ENCODE results near the gene LRRN2.

The LRRN2 gene

DNA sequence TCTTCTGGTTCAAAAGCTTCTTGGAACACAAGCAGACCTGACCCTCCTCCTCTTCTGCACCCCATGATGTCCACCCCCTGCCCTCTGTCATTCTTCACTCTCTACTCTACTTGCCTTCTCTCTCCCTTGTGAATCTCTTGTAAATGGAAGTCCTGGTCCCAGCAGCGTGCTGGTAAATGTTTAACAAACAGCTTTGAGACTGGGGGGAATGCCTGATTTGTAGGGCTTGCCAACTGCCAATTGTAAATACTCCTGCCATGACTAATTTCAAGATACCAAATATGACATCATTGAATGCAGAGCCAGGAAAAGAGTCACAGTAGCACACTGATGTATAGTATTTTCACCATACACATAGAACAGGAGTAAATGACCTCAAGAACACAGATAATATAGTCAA is 40.9 kb upstream of the LRRN2 start:
- no peak overlapping the region for H3K4me3 Mint-ChIP-seq
- H3K27me3 Mint-ChIP-seq (ENCODE audit: low read depth) = peaks cover 20% of the 10 kb centered on the region
- TF ChIP-seq, protein P1, sequence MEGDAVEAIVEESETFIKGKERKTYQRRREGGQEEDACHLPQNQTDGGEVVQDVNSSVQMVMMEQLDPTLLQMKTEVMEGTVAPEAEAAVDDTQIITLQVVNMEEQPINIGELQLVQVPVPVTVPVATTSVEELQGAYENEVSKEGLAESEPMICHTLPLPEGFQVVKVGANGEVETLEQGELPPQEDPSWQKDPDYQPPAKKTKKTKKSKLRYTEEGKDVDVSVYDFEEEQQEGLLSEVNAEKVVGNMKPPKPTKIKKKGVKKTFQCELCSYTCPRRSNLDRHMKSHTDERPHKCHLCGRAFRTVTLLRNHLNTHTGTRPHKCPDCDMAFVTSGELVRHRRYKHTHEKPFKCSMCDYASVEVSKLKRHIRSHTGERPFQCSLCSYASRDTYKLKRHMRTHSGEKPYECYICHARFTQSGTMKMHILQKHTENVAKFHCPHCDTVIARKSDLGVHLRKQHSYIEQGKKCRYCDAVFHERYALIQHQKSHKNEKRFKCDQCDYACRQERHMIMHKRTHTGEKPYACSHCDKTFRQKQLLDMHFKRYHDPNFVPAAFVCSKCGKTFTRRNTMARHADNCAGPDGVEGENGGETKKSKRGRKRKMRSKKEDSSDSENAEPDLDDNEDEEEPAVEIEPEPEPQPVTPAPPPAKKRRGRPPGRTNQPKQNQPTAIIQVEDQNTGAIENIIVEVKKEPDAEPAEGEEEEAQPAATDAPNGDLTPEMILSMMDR (IDR thresholded peaks at IDR 0.05; ENCODE audit: unreplicated experiment in 3 of 3) = no peak
- H3K36me3 Mint-ChIP-seq (ENCODE audit: low read depth) = no peaks in the 10 kb centered on the region
- H3K9me3 Mint-ChIP-seq = no peaks in the 10 kb centered on the region
- peak overlapping the region in 2 of 3 experiments; percentile 45 to 48 for H3K27ac Mint-ChIP-seq
- peaks cover 14% of the 10 kb centered on the region for H3K4me1 Mint-ChIP-seq

DNA sequence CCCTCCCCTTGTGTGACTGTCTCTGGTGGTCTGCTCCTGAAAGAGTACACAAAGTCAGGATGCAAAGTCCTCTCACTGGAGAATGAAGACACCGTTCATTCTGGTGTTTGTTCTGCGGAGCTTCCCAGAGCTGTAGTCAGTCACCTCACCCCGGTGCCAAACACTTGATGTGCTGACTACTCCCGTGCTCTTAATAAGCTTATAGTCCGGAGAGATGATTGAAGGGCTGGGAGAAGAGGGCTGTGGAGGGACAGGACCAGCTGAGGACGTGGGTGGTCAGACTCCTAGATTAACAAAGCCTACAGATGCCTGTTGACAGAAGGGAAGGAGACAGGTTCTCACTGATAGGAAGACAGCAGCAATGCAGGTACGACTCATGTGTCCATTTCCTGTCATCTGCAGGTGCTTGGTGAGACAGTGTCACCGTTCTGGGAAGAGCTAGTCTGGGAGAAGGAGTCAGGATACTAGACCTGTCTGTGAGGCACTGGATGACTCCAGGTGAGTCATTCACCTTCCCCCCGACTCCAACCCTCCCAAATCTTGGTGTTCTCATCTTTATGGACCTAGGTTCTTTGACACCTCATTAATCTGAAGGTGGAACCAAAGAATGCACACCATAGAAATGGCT is 40.4 kb upstream of the LRRN2 start:
- Mint-ChIP-seq H3K9me3 (no peaks in the 10 kb centered on the region), H3K4me1 (peaks cover 14% of the 10 kb centered on the region)

DNA sequence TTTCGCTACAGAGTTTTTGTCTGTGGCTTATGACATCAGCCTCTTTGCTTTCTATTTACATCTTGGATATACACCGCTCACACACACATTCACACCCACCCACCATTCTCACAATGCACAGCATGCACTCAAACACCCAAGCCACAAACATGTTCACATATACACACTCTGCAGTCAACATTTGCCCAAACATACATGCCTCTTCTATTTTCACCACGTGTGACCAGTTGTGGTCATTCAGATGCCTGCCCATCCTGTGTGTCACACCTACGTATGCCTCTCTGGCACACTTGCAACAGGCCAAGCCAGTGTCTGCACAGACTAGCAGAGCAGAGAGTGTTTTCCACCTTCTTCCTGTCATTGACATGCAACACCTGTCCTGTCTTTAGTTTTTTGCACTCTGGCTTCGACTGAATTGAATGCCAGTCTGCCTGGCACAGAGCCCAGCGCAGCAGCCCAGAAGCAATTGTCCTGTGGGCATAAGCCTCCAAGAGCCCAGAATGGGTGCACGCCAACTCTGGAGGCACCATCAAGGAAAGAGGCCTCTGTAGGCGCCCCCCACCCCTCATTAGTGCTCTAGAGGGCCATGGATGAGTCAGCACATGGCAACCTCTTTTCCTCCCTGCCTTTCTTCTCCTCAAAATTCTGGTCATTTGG is 37.7 kb upstream of the LRRN2 start:
- H3K9me3 Mint-ChIP-seq = peaks cover 2% of the 10 kb centered on the region
- H3K36me3 Mint-ChIP-seq (ENCODE audit: low read depth) = no peaks in the 10 kb centered on the region
- H3K4me3 Mint-ChIP-seq = no peak overlapping the region
- TF ChIP-seq, protein P1 (IDR thresholded peaks at IDR 0.05; ENCODE audit: unreplicated experiment in 3 of 3) = no peak
- no peak overlapping the region for H3K27ac Mint-ChIP-seq
- peaks cover 9% of the 10 kb centered on the region for H3K27me3 Mint-ChIP-seq (ENCODE audit: low read depth)
- peaks cover 11% of the 10 kb centered on the region for H3K4me1 Mint-ChIP-seq

More for the DNA sequence above, 40.4 kb upstream of the LRRN2 start:
- TF ChIP-seq, protein P1 (IDR thresholded peaks at IDR 0.05; ENCODE audit: unreplicated experiment in 3 of 3) = no peak
- Mint-ChIP-seq H3K27ac (peak overlapping the region in 1 of 3 experiments; percentile 48), H3K36me3 (ENCODE audit: low read depth) (no peaks in the 10 kb centered on the region), H3K4me3 (no peak overlapping the region), H3K27me3 (ENCODE audit: low read depth) (peaks cover 17% of the 10 kb centered on the region)

GRCh38 chr1:204721373-204722055 is 36.0 kb upstream of the LRRN2 start:
- TF ChIP-seq, protein P1 (IDR thresholded peaks at IDR 0.05; ENCODE audit: unreplicated experiment in 3 of 3) = no peak
- peaks cover 7% of the 10 kb centered on the region for H3K4me1 Mint-ChIP-seq
- peaks cover 9% of the 10 kb centered on the region for H3K27me3 Mint-ChIP-seq (ENCODE audit: low read depth)
- no peaks in the 10 kb centered on the region for H3K36me3 Mint-ChIP-seq (ENCODE audit: low read depth)
- no peak overlapping the region for H3K4me3 Mint-ChIP-seq
- no peak overlapping the region for H3K27ac Mint-ChIP-seq
- peaks cover 2% of the 10 kb centered on the region for H3K9me3 Mint-ChIP-seq

DNA sequence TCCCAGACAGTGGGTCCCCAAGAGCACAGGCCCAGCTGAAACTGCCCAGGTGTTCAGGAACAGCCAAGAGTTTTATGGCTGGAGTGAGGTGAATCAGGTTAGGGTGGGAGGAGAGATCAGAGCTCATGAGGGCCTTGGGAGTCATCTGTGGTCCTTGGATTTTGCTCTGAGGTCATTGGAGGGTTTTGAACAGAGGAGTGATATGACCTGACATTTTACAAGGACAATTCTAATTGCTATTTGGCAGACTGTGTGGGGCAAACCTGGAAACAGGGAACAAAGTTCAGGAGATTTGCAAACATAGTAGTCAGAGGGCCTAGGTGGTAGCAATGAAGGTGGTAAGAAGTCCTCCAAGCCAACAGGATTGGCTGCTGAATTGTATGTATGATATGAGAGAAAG is 31.1 kb upstream of the LRRN2 start:
- no peak overlapping the region for H3K4me3 Mint-ChIP-seq
- H3K9me3 Mint-ChIP-seq = peaks cover 2% of the 10 kb centered on the region
- TF ChIP-seq, protein P1 (IDR thresholded peaks at IDR 0.05; ENCODE audit: unreplicated experiment in 3 of 3) = no peak
- H3K27ac Mint-ChIP-seq = no peak overlapping the region
- no peaks in the 10 kb centered on the region for H3K36me3 Mint-ChIP-seq (ENCODE audit: low read depth)
- peaks cover 35% of the 10 kb centered on the region for H3K4me1 Mint-ChIP-seq
- peaks cover 30% of the 10 kb centered on the region for H3K27me3 Mint-ChIP-seq (ENCODE audit: low read depth)

Measured in nephron (organoid).